GM21381 (cell line): ENCODE measurements around the gene SUPT20H.
A peak's percentile ranks its signal among the peaks of the same experiment; 100 is the strongest.
"Not testable (repeated sequence)": the region's sequence is repeated elsewhere in the genome, so short reads cannot be mapped to it uniquely, and the experiment has no call there.

ENCODE experiments used
- ATAC-seq: cut with Tn5 transposase; IDR thresholded peaks from one replicate; pipeline ENCODE4 v1.9.1; 2021; ENCODE audit warnings: mild to moderate bottlenecking, moderate library complexity; ENCODE audit not compliant: unreplicated experiment

The SUPT20H gene

DNA sequence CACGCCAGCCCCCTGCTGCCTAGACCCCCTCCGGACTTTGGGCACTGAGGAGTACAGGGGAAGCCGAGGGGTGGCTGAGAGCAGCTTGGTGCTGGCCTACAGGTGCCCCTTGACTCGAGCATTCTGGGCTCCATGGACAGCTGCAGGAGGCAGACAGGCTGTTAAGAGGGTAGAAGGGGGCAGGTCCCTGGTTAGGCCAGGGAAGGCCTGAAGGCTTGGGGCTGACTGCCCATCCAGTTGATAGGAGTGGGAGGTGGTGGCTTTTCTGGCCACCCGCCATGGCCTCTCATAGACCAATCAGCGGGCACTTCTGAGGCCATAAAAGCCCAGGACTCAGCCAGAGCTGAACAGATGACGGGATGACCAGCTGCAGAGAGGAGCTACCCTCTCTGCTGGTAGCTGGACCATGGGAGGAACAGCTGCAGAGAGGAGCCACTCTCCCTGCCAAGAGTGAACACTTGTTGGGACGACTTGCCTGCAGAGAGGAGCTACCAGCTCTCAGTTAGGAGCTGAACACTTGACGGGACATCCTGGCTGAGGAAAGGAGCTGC lies 10.7 kb upstream of the SUPT20H start:
- no peak for ATAC-seq

- ATAC-seq, result no peak
Observed at GRCh38 chr13:37069597-37070103, 10.2 kb upstream of the SUPT20H start.

DNA sequence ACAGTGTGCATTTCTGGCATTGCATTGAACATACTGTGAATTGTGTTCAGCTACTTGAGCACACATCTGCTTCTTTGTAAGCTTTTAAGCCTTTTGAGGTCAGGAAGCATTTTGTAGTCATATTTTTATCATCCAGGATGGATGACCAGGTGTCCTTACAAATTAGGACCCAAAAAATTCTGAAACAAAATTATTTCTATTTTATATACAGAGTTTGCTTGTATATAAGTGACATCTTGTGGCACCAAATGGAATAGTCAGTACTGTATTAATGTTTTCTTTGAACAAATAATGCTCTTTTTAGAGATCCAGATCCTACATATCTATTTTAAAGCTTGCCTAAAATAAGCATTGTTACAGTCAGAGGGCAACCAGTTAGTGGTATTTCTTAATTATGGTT lies 9.5 kb upstream of the SUPT20H start:
- ATAC-seq, result no peak

DNA sequence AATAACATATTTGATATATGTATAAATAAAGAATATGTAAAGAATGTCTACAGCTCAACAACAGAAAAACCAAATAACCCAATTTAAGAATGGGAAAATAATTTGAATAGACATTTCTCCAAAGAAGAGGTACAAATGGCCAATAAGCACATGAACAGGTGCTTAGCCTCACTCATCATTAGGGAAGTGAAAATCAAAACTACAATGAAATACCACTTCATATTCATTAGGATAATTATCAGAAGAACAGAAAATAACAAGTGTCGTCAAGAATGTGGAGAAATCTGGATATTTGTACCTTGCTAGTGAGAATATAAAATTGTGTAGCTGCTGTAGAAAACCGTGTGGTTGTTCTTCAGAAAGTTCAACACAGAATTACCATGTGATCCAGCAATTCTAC lies 8.4 kb upstream of the SUPT20H start:
- ATAC-seq, result peak; percentile 45

- no peak for ATAC-seq
Observed at GRCh38 chr13:37065890-37066526, 6.5 kb upstream of the SUPT20H start.

DNA sequence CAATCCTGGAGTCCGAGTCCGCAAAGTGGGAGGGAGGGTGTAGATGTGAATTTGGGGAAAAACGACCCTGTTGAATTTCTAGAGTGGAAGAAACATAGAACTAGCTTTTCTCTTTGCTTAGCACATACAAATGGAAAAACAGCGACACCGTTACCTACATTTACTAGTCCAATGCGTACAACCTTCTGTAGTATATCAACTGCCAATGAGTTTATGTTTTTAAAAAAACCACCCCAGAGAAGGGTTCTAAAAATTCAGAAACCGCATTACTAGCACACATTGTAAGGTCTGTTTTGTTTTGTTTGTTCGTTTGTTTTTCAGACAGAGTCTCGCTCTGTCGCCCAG lies 332 bp upstream of the SUPT20H start:
- ATAC-seq, result peak; percentile 25

GRCh38 chr13:37056228-37056627 lies 3.3 kb downstream of the SUPT20H start:
- ATAC-seq, result not testable (repeated sequence)

DNA sequence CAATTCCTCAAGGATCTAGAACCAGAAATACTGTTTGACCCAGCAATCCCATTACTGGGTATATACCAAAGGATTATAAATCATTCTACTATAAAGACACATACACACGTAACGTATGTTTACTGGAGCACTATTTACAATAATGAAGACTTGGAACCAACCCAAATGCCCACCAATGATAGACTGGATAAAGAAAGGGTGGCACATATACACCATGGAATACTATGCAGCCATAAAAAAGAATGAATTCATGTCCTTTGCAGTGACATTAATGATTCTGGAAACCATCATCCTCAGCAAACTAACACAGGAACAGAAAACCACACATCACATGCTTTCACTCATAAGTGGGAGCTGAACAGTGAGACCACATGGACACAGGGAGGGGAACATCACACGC lies 6.4 kb downstream of the SUPT20H start:
- ATAC-seq, result not testable (repeated sequence)

GRCh38 chr13:37049810-37050209 lies 9.7 kb downstream of the SUPT20H start:
- ATAC-seq, result no peak

DNA sequence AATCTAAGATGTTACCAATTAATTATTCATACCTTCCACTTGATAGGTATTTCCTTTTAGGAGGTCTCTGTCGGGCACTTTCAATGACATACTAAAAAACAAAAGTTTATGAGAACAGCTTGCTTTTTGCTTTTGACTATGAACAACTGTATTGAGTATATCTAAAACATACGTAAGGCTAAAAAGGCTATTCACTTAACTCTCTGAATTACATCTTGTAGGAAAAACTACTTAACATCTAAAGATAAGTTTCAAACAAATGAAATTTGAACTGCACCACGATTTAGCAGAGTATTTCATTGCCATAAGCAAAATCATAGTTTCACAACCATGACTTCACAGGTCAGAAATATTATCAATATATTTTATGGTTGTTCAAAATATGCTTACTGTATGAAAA lies 11.6 kb downstream of the SUPT20H start:
- no peak for ATAC-seq

DNA sequence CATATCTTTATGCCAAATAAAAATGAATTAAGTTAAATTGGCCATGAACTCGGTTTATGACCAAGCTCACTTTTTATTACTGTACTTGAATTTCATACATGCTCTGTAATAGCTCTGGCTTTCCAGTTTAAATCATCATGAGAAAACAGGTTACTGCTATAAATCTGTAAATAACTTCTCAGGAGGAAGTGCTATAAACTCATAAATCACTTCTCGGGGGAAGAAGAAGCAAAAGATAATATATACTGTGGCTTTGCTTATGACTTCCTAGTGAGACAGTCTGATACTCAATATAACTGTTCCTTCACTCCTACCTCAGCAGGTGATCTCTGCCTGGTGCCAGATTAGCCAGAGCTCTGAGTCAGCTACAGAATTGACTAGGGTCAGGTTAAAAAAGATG lies 12.5 kb downstream of the SUPT20H start:
- no peak for ATAC-seq

- ATAC-seq, result no peak
Observed at GRCh38 chr13:37046062-37046461, 13.4 kb downstream of the SUPT20H start.

- ATAC-seq, result no peak
Observed at GRCh38 chr13:37040789-37041188, 18.7 kb downstream of the SUPT20H start.

- no peak for ATAC-seq
Observed at GRCh38 chr13:37039896-37040295, 19.6 kb downstream of the SUPT20H start.

DNA sequence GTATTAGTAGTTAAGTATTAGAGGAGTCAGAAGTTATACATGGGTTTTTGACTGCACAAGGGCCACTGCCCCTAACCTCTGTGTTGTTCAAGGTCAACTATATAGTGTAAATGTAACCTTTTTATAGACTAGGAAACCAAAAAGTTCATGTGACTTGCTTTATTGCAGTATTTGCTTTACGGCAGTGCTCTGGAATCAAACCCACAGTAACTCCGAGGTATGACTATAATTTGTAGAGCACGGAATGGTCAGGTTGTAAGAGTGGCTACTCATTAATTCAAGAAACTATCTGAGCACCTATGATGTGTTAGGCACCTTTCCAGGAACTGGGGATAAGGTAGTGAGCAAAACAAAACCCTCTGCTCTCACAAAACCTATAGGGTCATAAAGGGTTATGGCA lies 22.2 kb downstream of the SUPT20H start:
- no peak for ATAC-seq

DNA sequence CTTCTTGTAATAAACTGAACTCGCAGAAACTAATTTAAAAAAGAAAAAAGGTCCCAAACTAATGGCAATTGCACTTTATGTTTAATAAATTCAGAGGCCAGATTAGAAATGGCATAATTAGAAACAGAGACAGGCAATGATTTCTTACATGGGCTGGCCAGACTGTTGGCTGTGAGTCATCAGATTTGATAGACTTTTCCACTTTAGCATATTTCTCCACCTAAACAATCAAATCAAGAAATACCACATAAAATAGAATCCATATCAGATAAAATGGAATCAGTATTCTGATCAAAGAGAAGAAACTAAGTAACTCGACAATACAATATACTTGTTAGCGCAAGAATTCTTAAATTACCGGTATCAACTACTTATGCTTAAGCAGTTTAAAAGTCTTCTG lies 29.9 kb downstream of the SUPT20H start:
- ATAC-seq, result no peak

GRCh38 chr13:37027639-37028038 lies 31.8 kb downstream of the SUPT20H start:
- no peak for ATAC-seq

- no peak for ATAC-seq
Observed at GRCh38 chr13:37026771-37027170, 32.7 kb downstream of the SUPT20H start.

DNA sequence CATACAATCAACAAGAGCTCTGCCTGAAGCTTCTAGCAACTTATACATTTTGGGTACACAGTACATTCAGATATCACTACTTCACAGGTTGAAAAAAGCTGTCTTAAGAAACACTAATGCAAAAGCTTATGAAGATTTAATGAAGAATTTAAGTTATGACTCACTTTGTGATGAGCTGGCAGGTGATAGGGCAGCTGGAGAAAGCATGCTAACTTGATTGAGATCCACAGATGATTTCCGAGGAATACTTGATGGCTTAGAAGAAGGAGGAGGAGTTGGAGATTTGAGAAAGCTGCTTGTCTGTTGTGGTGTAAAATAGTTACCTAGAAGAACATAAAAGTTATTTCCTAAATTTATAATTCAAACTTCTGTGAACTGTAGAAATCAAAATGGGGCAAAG lies 35.6 kb downstream of the SUPT20H start:
- ATAC-seq, result no peak

- no peak for ATAC-seq
Observed at GRCh38 chr13:37014609-37015008, 44.9 kb downstream of the SUPT20H start.

GRCh38 chr13:37011788-37012187 lies 47.7 kb downstream of the SUPT20H start:
- no peak for ATAC-seq

DNA sequence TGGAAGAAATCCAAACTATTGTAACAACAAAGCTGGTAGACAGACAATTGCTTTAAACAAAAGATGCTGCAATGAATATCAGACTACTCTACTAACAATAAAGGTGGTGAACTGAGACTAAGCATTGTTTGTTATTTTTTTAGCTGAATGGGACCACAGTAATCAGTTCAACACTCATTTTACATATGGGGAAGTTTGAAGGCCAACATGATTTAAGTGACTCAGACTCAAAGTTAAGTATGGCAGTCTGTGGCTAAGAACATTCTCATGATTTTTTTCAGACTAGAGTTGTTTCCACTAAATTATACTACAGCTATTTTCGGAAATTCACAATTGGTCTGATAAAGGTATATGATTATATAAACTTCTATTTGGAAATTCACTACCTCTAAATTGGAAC lies 48.5 kb downstream of the SUPT20H start:
- ATAC-seq, result no peak

DNA sequence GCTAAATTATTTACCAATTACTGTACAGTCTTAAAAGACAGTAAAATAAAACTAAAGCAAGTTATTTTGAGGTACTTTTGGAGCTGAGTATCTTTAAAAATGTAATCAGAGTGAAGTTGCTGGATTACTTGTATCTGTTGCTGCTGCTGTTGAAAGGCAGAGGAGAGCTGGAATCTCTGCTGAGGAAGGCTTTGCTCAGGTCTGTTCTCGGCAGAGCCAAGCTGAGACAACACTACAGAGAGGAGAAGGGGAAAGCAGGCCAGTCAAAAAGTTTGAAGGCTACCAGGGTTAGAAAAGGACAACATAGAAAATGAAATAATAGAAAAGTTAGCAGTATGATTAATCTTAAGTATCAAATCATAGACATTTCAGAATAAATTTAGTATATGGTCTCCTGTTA lies 49.1 kb downstream of the SUPT20H start:
- ATAC-seq, result no peak
